Fibroblast of gingiva (primary cell): ENCODE measurements around the gene FNDC3B.
"Not testable (repeated sequence)": the region's sequence is repeated elsewhere in the genome, so short reads cannot be mapped to it uniquely, and the experiment has no call there.

ENCODE experiments used
- DNase-seq: peaks from one replicate; pipeline ENCODE4 v3.0.0-alpha.2; 2011; ENCODE audit warnings: low read depth

FNDC3B gene

GRCh38 chr3:172074032-172074431, 34.7 kb downstream of the FNDC3B start:
- no peak for DNase-seq

GRCh38 chr3:172074586-172074985, 35.2 kb downstream of the FNDC3B start:
- DNase-seq = peak; percentile 86

GRCh38 chr3:172076212-172076611, 36.8 kb downstream of the FNDC3B start:
- no peak for DNase-seq

- no peak for DNase-seq
These were observed 37.9 kb downstream of the FNDC3B start for GRCh38 chr3:172077197-172077757.

- DNase-seq = no peak
These were observed 38.9 kb downstream of the FNDC3B start for GRCh38 chr3:172078244-172078643.

GRCh38 chr3:172078721-172079120, 39.3 kb downstream of the FNDC3B start:
- DNase-seq = no peak

- DNase-seq = no peak
These were observed 40.1 kb downstream of the FNDC3B start for GRCh38 chr3:172079326-172079976.

- no peak for DNase-seq
These were observed 41.1 kb downstream of the FNDC3B start for GRCh38 chr3:172080503-172080902.

- DNase-seq = peak; percentile 98
These were observed 42.9 kb downstream of the FNDC3B start for GRCh38 chr3:172082269-172082668.

GRCh38 chr3:172082820-172083513, 43.6 kb downstream of the FNDC3B start:
- no peak for DNase-seq

GRCh38 chr3:172083995-172084409, 44.6 kb downstream of the FNDC3B start:
- DNase-seq = no peak

- DNase-seq = no peak
These were observed 45.6 kb downstream of the FNDC3B start for GRCh38 chr3:172084871-172085556.

GRCh38 chr3:172085557-172085895, 46.1 kb downstream of the FNDC3B start:
- no peak for DNase-seq

GRCh38 chr3:172086071-172086470, 46.7 kb downstream of the FNDC3B start:
- DNase-seq = no peak

GRCh38 chr3:172087198-172087597, 47.8 kb downstream of the FNDC3B start:
- no peak for DNase-seq

GRCh38 chr3:172087602-172088580, 48.5 kb downstream of the FNDC3B start:
- no peak for DNase-seq

GRCh38 chr3:172089250-172089649, 49.9 kb downstream of the FNDC3B start:
- DNase-seq = peak; percentile 39

- no peak for DNase-seq
These were observed 50.7 kb downstream of the FNDC3B start for GRCh38 chr3:172090035-172090434.

GRCh38 chr3:172092658-172093057, 53.3 kb downstream of the FNDC3B start:
- no peak for DNase-seq

- DNase-seq = not testable (repeated sequence)
These were observed 54.4 kb downstream of the FNDC3B start for GRCh38 chr3:172093581-172094443.
